Measurements from ENCODE around the gene NAT16.
"Not testable (repeated sequence)": the region's sequence is repeated elsewhere in the genome, so short reads cannot be mapped to it uniquely, and the experiment has no call there.

The NAT16 gene

DNA sequence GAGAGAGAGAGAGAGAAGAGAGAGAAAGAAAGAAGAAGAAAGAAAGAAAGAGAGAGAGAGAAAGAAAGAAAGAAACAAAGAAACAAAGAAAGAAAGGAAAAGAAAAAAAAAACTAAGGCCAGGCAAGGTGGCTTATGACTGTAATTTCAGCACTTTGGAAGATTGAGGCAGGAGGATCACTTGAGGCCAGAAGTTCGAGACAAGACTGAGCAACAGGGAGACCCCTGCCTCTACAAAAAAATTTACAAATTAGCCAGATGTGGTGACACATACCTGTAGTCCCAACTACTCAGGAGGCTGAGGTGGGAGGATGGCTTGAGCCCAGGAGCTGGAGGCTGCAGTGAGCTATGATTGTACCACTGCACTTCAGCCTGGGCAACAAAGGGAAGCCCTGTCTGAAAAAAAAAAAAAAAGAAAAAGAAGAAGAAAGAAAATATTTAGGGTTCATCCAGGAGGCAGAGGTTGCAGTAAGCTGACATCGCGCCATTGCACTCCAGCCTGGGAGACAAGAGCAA is 50.4 kb downstream of the NAT16 start:
- no peak for DNase-seq (ENCODE audit: extremely low read depth in 1 of 2, low read depth in 1 of 2)

DNA sequence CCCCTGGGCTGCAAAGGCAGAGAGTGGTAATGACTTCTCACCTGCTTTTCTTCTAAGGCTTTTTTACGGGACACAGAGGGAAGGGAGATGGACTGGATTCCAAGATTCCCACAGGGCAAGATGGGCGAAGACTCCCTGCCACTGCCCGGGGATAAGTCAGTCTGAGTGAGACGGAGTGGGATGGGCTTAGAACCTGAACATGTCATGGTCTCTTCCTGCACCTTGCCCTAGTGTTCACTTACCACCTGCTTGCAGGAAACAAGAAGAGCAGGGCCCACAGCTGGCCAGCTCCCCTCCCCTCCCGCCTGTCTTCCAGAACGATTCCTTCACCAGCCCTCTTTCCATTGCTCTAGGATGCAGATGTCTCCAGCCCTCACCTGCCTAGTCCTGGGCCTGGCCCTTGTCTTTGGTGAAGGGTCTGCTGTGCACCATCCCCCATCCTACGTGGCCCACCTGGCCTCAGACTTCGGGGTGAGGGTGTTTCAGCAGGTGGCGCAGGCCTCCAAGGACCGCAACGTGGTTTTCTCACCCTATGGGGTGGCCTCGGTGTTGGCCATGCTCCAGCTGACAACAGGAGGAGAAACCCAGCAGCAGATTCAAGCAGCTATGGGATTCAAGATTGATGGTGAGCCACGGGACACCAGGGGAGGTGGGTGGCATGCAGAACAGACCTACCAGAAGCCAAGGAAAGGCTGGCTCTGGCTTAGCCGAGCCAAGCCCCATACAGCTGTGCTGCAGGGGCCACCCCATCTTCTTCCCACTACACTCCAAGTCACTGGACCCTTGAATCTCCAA is 51.9 kb downstream of the NAT16 start:
- no peak for DNase-seq (ENCODE audit: extremely low read depth in 1 of 2, low read depth in 1 of 2)

DNA sequence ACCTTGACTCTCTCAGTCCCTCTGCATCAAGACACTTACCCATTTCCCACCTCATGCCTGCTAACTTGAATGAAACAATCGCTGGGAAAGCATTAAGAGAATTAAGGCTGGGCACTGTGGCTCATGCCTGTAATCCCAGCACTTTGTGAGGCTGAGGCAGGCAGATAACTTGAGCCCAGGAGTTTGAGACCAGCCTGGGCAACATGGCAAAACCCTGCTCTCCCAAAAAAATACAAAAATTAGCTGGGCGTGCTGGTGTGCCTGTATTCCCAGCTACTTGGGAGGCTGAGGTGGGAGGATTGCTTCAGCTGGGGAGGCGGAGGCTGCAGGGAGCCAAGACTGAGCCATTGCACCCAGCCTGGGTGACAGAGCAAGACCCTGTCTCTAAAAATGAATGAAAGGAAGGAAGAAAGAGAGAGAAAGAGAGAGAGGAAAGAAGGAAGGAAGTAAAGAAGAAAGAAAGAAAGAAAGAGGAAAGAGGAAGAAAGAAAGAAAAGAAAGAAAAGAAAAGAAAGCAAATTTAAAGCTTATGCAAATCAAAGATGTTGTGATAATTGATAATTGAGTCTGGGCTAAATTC is 52.5 kb downstream of the NAT16 start:
- DNase-seq (ENCODE audit: extremely low read depth in 1 of 2, low read depth in 1 of 2), result no peak

GRCh38 chr7:101126651-101127459 is 53.2 kb downstream of the NAT16 start, which contains the start of gene SERPINE1:
Gene SERPINE1, plus strand, starts transcription at chr7:101127104. Its CDS starts 1,290 bp downstream, at chr7:101128394.
- peak in 1 of 2 donors; percentile 43 for DNase-seq (ENCODE audit: extremely low read depth in 1 of 2, low read depth in 1 of 2)

- no peak for DNase-seq (ENCODE audit: extremely low read depth in 1 of 2, low read depth in 1 of 2)
These were observed 54.0 kb downstream of the NAT16 start for GRCh38 chr7:101125989-101126650.

DNA sequence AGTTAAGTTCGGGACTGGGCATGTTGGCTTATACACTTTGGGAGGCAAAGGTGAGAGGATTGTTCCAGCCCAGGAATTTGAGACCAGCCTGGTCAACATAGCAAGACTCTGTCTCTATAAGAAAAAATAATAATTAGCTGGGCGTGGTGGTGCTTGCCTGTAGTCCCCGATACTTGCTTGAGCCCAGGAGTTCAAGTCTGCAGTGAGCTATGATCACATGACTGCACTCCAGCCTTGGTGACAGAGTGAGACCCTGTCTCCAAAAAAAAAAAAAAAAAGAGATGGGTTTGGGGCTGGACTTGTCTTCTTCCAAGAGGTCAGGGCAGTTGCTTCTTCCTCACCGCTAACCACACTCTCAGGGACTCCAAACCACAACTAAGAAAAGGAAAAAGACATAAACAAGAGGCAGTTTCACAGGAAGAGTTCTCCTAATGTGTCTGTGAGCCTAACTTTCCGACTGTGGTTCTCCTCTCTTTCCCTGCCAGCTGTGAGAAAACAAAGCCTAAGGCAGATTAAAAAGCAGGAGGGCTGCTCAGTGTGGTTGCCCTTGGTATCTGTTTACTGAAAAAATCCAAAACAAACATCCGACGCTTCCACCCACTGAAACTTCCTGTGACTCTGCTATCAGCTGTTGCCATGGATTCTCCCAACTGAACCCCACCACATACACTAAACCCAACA is 55.6 kb downstream of the NAT16 start:
- no peak for DNase-seq (ENCODE audit: extremely low read depth in 1 of 2, low read depth in 1 of 2)

DNA sequence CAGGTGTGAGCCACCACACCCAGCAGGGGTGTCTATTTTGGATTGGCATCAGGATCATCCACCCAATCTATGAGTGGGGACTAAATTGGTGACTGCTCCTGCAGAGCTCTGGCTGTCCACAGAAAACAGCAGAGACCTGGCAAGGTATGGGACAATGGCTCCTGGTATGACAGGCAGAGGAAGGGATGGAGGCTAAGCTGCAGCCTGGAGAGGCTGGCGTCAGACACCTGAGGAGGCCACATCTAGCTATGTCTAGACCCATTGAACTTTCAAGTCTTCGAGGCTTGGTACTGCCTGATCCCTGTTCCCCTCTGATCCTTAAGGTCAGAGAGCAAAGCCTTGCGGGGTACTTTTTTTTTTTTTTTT is 56.4 kb downstream of the NAT16 start:
- DNase-seq (ENCODE audit: extremely low read depth in 1 of 2, low read depth in 1 of 2), result no peak

GRCh38 chr7:101122933-101123702 is 57.0 kb downstream of the NAT16 start:
- DNase-seq (ENCODE audit: extremely low read depth in 1 of 2, low read depth in 1 of 2), result no peak

- no peak for DNase-seq (ENCODE audit: extremely low read depth in 1 of 2, low read depth in 1 of 2)
These were observed 57.8 kb downstream of the NAT16 start for GRCh38 chr7:101121991-101122932.

DNA sequence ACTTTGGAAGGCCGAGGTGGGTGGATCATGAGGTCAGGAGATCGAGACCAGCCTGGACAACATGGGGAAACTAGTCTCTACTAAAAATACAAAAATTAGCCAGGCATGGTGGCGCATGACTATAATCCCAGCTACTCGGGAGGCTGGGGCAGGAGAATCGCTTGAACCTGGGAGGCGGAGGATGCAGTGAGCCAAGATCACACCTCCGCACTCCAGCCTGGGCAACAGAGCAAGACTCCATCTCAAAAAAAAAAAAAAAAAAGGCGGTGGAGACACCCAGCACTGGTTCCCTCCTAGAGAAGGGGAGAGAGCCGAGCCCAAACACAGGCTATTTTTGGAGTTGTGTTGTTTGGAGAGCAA is 58.5 kb downstream of the NAT16 start:
- DNase-seq (ENCODE audit: extremely low read depth in 1 of 2, low read depth in 1 of 2), result not testable (repeated sequence)
